ENCODE data around the gene GSK3B. TPM values are rescaled to one million over a fixed set of nuclear protein-coding genes. Genes with fewer than 3 reads are reported as not detected.

The GSK3B gene
- total and polyA plus RNA-seq, 2 donors (not counting 1 experiment from before 2014, with no cell fraction given), result 37.3 to 44.8 TPM

DNA sequence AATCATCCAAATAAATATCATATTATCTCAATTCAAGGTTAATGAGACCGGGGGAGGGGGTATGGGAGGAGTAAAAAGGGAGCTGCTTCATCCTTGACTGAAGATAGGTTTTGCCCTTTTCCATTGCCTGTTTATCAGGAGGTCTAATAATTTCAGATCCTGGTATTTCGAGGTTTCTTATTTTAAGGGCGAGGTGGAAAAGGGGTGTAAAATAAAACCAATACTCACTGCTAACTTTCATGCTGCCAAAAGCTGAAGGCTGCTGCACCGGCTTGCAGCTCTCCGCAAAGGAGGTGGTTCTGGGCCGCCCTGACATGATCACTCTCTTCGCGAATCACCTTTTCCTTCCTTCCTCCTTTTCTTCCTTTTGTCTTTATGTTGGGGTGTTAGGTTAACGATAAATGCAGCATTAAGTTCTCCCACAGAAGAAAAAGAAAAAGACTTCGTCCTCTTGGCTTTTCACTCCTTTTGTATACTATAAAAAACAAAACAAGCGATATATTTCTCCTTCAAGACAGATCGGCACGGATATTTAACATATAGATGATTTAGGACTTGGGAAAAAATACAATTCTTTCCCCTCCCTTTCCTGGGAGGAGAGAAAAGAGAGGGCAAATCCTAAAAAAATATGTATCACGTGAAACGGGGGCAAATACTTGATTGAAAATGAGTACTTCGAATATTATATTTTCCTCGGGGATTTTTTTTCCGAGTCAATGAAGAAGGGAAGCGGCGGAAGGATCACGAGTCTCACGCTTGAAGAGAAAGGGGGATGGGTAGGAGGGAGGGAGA lies 932 bp downstream of the GSK3B start:
- peak overlapping the region; percentile 77 to 98 (median 86) for H3K4me3 ChIP-seq (replicated peaks in 1 of 4; ENCODE audit: control extremely low read depth in 1 of 4, insufficient read depth in 1 of 4, low read depth in 3 of 4, low read length in 4 of 4)
- no peaks in the 10 kb centered on the region for H3K9me3 ChIP-seq (ENCODE audit: control insufficient read depth, insufficient read depth, low read depth, low read length)
- H3K4me1 ChIP-seq (ENCODE audit: control insufficient read depth, extremely low read depth, insufficient read depth, low read length), result no peaks in the 10 kb centered on the region
- peaks cover 12% of the 10 kb centered on the region for H4K20me1 ChIP-seq (ENCODE audit: control insufficient read depth, extremely low read depth, insufficient read depth, low read length)
- peaks cover 62% of the 10 kb centered on the region for H3K79me2 ChIP-seq (ENCODE audit: control insufficient read depth, insufficient read depth, low read length)
- peak overlapping the region; percentile 76 for H3K4me2 ChIP-seq (ENCODE audit: extremely low read depth, insufficient read depth, low read length)
- H3K9ac ChIP-seq (ENCODE audit: insufficient read depth, low read length), result peak overlapping the region; percentile 80
- TF ChIP-seq, protein P1, sequence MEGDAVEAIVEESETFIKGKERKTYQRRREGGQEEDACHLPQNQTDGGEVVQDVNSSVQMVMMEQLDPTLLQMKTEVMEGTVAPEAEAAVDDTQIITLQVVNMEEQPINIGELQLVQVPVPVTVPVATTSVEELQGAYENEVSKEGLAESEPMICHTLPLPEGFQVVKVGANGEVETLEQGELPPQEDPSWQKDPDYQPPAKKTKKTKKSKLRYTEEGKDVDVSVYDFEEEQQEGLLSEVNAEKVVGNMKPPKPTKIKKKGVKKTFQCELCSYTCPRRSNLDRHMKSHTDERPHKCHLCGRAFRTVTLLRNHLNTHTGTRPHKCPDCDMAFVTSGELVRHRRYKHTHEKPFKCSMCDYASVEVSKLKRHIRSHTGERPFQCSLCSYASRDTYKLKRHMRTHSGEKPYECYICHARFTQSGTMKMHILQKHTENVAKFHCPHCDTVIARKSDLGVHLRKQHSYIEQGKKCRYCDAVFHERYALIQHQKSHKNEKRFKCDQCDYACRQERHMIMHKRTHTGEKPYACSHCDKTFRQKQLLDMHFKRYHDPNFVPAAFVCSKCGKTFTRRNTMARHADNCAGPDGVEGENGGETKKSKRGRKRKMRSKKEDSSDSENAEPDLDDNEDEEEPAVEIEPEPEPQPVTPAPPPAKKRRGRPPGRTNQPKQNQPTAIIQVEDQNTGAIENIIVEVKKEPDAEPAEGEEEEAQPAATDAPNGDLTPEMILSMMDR (conservative IDR thresholded peaks at IDR 0.05 in 1 of 2, IDR thresholded peaks at IDR 0.05 in 1 of 2; ENCODE audit: low read depth in 1 of 2, low read length in 2 of 2), result no peak
- TF ChIP-seq EZH2 (IDR thresholded peaks at IDR 0.05; ENCODE audit: low read length, missing control alignments), result no peak
- H2AFZ ChIP-seq (ENCODE audit: low read length), result no peak overlapping the region
- no peaks in the 10 kb centered on the region for H3K27me3 ChIP-seq (ENCODE audit: control insufficient read depth, insufficient read depth, low read length)
- DNase-seq (ENCODE audit: low read depth in 2 of 2), result peak; percentile 89 to 93
- peak overlapping the region; percentile 99 for H3K27ac ChIP-seq (ENCODE audit: insufficient read depth, low read length)
- no peaks in the 10 kb centered on the region for H3K36me3 ChIP-seq (ENCODE audit: control insufficient read depth, insufficient read depth, low read length)

- peaks cover 12% of the 10 kb centered on the region for H4K20me1 ChIP-seq (ENCODE audit: control insufficient read depth, extremely low read depth, insufficient read depth, low read length)
Observed at GRCh38 chr3:120092474-120092873, 1.8 kb downstream of the GSK3B start.

DNA sequence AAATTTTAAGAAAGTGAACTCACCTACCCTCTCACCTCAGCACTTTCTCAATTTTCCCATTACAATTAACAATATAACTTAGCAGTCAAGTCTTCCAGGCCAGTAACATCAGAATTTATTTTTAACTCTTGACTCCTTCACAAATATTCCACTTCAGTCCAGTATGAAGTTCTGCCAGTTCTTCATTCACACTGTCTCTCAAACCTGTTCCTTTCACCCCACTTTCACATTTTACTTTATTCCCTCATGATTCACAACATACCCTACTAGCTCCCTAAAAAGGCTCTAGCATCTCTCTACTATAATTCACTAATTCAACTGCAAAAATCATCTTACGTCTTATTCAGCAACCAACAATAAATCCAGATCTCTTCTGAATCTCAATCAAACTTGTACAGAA lies 3.8 kb downstream of the GSK3B start:
- H3K9ac ChIP-seq (ENCODE audit: insufficient read depth, low read length), result no peak overlapping the region
- H3K36me3 ChIP-seq (ENCODE audit: control insufficient read depth, insufficient read depth, low read length), result peaks cover 2% of the 10 kb centered on the region
- no peaks in the 10 kb centered on the region for H3K9me3 ChIP-seq (ENCODE audit: control insufficient read depth, insufficient read depth, low read depth, low read length)
- H4K20me1 ChIP-seq (ENCODE audit: control insufficient read depth, extremely low read depth, insufficient read depth, low read length), result peaks cover 16% of the 10 kb centered on the region
- H3K27me3 ChIP-seq (ENCODE audit: control insufficient read depth, insufficient read depth, low read length), result no peaks in the 10 kb centered on the region
- TF ChIP-seq, protein P1 (conservative IDR thresholded peaks at IDR 0.05 in 1 of 2, IDR thresholded peaks at IDR 0.05 in 1 of 2; ENCODE audit: low read depth in 1 of 2, low read length in 2 of 2), result no peak
- TF ChIP-seq EZH2 (IDR thresholded peaks at IDR 0.05; ENCODE audit: low read length, missing control alignments), result no peak
- H2AFZ ChIP-seq (ENCODE audit: low read length), result no peak overlapping the region
- peaks cover 81% of the 10 kb centered on the region for H3K79me2 ChIP-seq (ENCODE audit: control insufficient read depth, insufficient read depth, low read length)
- peak overlapping the region; percentile 77 to 98 (median 86) for H3K4me3 ChIP-seq (replicated peaks in 1 of 4; ENCODE audit: control extremely low read depth in 1 of 4, insufficient read depth in 1 of 4, low read depth in 3 of 4, low read length in 4 of 4)
- H3K4me2 ChIP-seq (ENCODE audit: extremely low read depth, insufficient read depth, low read length), result peak overlapping the region; percentile 76
- no peaks in the 10 kb centered on the region for H3K4me1 ChIP-seq (ENCODE audit: control insufficient read depth, extremely low read depth, insufficient read depth, low read length)
- no peak for DNase-seq (ENCODE audit: low read depth in 2 of 2)
- no peak overlapping the region for H3K27ac ChIP-seq (ENCODE audit: insufficient read depth, low read length)

More at GRCh38 chr3:120092474-120092873, 1.8 kb downstream of the GSK3B start:
- H3K4me3 ChIP-seq (replicated peaks in 1 of 4; ENCODE audit: control extremely low read depth in 1 of 4, insufficient read depth in 1 of 4, low read depth in 3 of 4, low read length in 4 of 4), result peak overlapping the region; percentile 77 to 98 (median 86)
- H3K79me2 ChIP-seq (ENCODE audit: control insufficient read depth, insufficient read depth, low read length), result peaks cover 69% of the 10 kb centered on the region
- DNase-seq (ENCODE audit: low read depth in 2 of 2), result no peak
- no peaks in the 10 kb centered on the region for H3K9me3 ChIP-seq (ENCODE audit: control insufficient read depth, insufficient read depth, low read depth, low read length)
- H2AFZ ChIP-seq (ENCODE audit: low read length), result no peak overlapping the region
- peak overlapping the region; percentile 76 for H3K4me2 ChIP-seq (ENCODE audit: extremely low read depth, insufficient read depth, low read length)
- peak overlapping the region; percentile 42 for H3K9ac ChIP-seq (ENCODE audit: insufficient read depth, low read length)
- H3K36me3 ChIP-seq (ENCODE audit: control insufficient read depth, insufficient read depth, low read length), result no peaks in the 10 kb centered on the region
- no peak for TF ChIP-seq EZH2 (IDR thresholded peaks at IDR 0.05; ENCODE audit: low read length, missing control alignments)
- TF ChIP-seq, protein P1 (conservative IDR thresholded peaks at IDR 0.05 in 1 of 2, IDR thresholded peaks at IDR 0.05 in 1 of 2; ENCODE audit: low read depth in 1 of 2, low read length in 2 of 2), result no peak
- H3K4me1 ChIP-seq (ENCODE audit: control insufficient read depth, extremely low read depth, insufficient read depth, low read length), result no peaks in the 10 kb centered on the region
- H3K27me3 ChIP-seq (ENCODE audit: control insufficient read depth, insufficient read depth, low read length), result no peaks in the 10 kb centered on the region
- H3K27ac ChIP-seq (ENCODE audit: insufficient read depth, low read length), result no peak overlapping the region

Data from fibroblast of lung (primary cell).